Right lobe of liver (tissue), 4 donors: ENCODE results near the gene CRIP3.

Source experiments
- POLR2A ChIP-seq: fragments of 450-650 bp; IDR thresholded peaks from one replicate; pipeline ENCODE4 v1.6.1; 2017; ENCODE audit warnings: antibody characterized with exemption, mild to moderate bottlenecking
- TF ChIP-seq, protein P1 (sequence below), 4 donors: fragments of 200-600 bp in 3 of 4; fragments of 450-650 bp in 1 of 4; IDR thresholded peaks; one replicate each; pipeline versions ENCODE4 v1.5.1 to v1.8.0; 2016 to 2022; ENCODE audit warnings: antibody characterized with exemption in 4 of 4, mild to moderate bottlenecking in 2 of 4
- donor health status: DM: no; HTN: no; CAD: no.
- donor health status: DM: no; HTN: no; CAD: no.
- donor health status: DM: no; HTN: yes; CAD: no.

DNA sequence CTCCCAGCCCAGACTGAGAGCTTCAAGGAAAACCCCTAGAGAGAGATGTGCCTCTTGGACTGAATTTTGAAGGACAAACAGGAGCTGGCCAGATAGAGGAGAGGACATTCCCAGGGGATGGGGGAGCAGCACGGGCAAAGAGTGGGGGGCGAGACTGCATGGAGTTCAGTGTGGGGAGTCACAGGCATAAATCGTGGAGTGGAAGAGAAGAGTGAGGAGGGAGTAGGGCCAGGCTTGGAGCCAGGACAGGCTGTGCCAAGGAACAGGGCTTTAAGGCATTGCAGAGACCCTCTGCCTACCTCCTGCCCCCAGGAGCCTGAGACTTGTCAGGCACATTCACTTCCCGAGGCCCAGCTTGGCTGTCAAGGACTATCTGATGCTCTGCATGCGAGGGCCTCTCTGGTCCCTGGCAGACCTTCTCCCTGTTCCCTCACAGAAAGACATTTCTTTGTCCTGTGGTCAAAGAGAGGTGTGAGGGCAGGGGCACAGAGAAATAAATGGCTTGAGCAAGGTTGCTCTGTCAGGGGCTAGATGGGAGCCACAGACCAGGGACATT lies 15.8 kb downstream of the CRIP3 start:
- TF ChIP-seq, protein P1, sequence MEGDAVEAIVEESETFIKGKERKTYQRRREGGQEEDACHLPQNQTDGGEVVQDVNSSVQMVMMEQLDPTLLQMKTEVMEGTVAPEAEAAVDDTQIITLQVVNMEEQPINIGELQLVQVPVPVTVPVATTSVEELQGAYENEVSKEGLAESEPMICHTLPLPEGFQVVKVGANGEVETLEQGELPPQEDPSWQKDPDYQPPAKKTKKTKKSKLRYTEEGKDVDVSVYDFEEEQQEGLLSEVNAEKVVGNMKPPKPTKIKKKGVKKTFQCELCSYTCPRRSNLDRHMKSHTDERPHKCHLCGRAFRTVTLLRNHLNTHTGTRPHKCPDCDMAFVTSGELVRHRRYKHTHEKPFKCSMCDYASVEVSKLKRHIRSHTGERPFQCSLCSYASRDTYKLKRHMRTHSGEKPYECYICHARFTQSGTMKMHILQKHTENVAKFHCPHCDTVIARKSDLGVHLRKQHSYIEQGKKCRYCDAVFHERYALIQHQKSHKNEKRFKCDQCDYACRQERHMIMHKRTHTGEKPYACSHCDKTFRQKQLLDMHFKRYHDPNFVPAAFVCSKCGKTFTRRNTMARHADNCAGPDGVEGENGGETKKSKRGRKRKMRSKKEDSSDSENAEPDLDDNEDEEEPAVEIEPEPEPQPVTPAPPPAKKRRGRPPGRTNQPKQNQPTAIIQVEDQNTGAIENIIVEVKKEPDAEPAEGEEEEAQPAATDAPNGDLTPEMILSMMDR (IDR thresholded peaks at IDR 0.05), result no peak
- no peak for TF ChIP-seq POLR2A
